IgD-negative memory B cell (primary cell): ENCODE measurements around the gene ADAMTS16. TPM values are rescaled to one million over a fixed set of nuclear protein-coding genes. Genes with fewer than 3 reads are reported as not detected.

ENCODE experiments used
- H3K27ac Mint-ChIP-seq, 3 donors: one replicate each; pipeline ENCODE4 v1.8.0; 2020 to 2022; ENCODE audit warnings: mild to moderate bottlenecking in 3 of 3, mixed read lengths in 3 of 3, moderate library complexity in 1 of 3
- H3K27me3 Mint-ChIP-seq: one replicate; pipeline ENCODE4 v1.8.0; 2021; ENCODE audit warnings: mixed read lengths
- H3K36me3 Mint-ChIP-seq: one replicate; pipeline ENCODE4 v1.8.0; 2020; ENCODE audit warnings: mild to moderate bottlenecking, mixed read lengths
- H3K4me1 Mint-ChIP-seq, 3 donors: one replicate each; pipeline ENCODE4 v1.8.0; 2020 to 2022; ENCODE audit warnings: mixed read lengths in 3 of 3, mild to moderate bottlenecking in 1 of 3
- H3K4me3 Mint-ChIP-seq, 4 donors: one replicate each; pipeline ENCODE4 v1.8.0; 2020 to 2022; ENCODE audit warnings: mild to moderate bottlenecking in 4 of 4, mixed read lengths in 4 of 4, moderate library complexity in 3 of 4
- H3K9me3 Mint-ChIP-seq, 3 donors: one replicate each; pipeline ENCODE4 v1.8.0; 2020 to 2021; ENCODE audit warnings: mixed read lengths in 3 of 3, mild to moderate bottlenecking in 1 of 3
- polyA plus RNA-seq: library from polyadenylated mRNA; unstranded; fragments of 300-500 nt; fragmentation: Illumina TruSeq; gene quantifications from one replicate; pipeline ENCODE4 v1.2.3, GENCODE V29; 2021

The ADAMTS16 gene
- polyA plus RNA-seq, 1 donor from 2014 or later: not detected

GRCh38 chr5:5156471-5157082 is 16.4 kb downstream of the ADAMTS16 start:
- Mint-ChIP-seq H3K4me1 (peaks cover 0 to 6% (median 0%) of the 10 kb centered on the region in 3 donors), H3K27ac (no peak overlapping the region), H3K36me3 (no peaks in the 10 kb centered on the region)

GRCh38 chr5:5158472-5158895 is 18.4 kb downstream of the ADAMTS16 start:
- Mint-ChIP-seq H3K4me3 (no peak overlapping the region), H3K4me1 (peaks cover 0 to 6% (median 0%) of the 10 kb centered on the region in 3 donors), H3K9me3 (peaks cover 0 to 3% (median 0%) of the 10 kb centered on the region in 3 donors), H3K27me3 (peaks cover 1% of the 10 kb centered on the region), H3K27ac (no peak overlapping the region), H3K36me3 (no peaks in the 10 kb centered on the region)

More at GRCh38 chr5:5156471-5157082, 16.4 kb downstream of the ADAMTS16 start:
- Mint-ChIP-seq H3K4me3 (no peak overlapping the region), H3K27me3 (no peaks in the 10 kb centered on the region), H3K9me3 (peaks cover 0 to 3% (median 2%) of the 10 kb centered on the region in 3 donors)

- Mint-ChIP-seq H3K27me3 (peaks cover 1% of the 10 kb centered on the region), H3K9me3 (peaks cover 0 to 3% (median 0%) of the 10 kb centered on the region in 3 donors), H3K27ac (no peak overlapping the region), H3K4me1 (peaks cover 0 to 6% (median 0%) of the 10 kb centered on the region in 3 donors), H3K36me3 (no peaks in the 10 kb centered on the region), H3K4me3 (no peak overlapping the region)
These were observed 19.4 kb downstream of the ADAMTS16 start for GRCh38 chr5:5159282-5160103.

DNA sequence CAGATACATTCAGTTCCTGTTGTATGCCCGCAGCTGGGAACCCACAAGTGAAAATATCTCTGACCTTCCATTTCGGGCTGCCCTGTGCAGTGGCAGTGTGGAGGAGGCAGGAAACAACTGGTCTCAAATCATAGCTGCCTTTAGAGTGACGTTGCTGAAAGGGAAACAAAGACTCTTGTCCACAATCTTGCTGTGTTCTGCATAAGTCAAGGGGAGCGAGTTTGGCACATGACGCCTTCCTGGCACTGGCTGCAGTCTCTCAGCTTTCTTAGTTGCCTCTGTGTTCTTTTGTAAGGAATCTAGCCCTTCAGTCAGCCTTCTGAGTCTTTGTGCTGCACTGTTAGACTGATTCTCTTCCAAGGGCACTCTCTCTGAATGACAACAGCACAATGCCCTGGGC is 24.0 kb downstream of the ADAMTS16 start:
- no peaks in the 10 kb centered on the region for H3K9me3 Mint-ChIP-seq
- no peak overlapping the region for H3K27ac Mint-ChIP-seq
- no peak overlapping the region for H3K4me3 Mint-ChIP-seq
- H3K4me1 Mint-ChIP-seq: peaks cover 0 to 1% (median 0%) of the 10 kb centered on the region in 3 donors
- H3K27me3 Mint-ChIP-seq: peaks cover 4% of the 10 kb centered on the region
- H3K36me3 Mint-ChIP-seq: no peaks in the 10 kb centered on the region

GRCh38 chr5:5165541-5166002 is 25.4 kb downstream of the ADAMTS16 start:
- Mint-ChIP-seq H3K4me1 (peaks cover 0 to 1% (median 0%) of the 10 kb centered on the region in 3 donors), H3K4me3 (no peak overlapping the region), H3K27me3 (peaks cover 4% of the 10 kb centered on the region), H3K27ac (no peak overlapping the region), H3K36me3 (no peaks in the 10 kb centered on the region), H3K9me3 (peaks cover 0 to 2% (median 0%) of the 10 kb centered on the region in 3 donors)

GRCh38 chr5:5169466-5169865 is 29.3 kb downstream of the ADAMTS16 start:
- Mint-ChIP-seq H3K4me3 (no peak overlapping the region), H3K4me1 (no peaks in the 10 kb centered on the region), H3K27me3 (peaks cover 3% of the 10 kb centered on the region), H3K27ac (no peak overlapping the region), H3K9me3 (peaks cover 0 to 6% (median 3%) of the 10 kb centered on the region in 3 donors), H3K36me3 (peaks cover 2% of the 10 kb centered on the region)

DNA sequence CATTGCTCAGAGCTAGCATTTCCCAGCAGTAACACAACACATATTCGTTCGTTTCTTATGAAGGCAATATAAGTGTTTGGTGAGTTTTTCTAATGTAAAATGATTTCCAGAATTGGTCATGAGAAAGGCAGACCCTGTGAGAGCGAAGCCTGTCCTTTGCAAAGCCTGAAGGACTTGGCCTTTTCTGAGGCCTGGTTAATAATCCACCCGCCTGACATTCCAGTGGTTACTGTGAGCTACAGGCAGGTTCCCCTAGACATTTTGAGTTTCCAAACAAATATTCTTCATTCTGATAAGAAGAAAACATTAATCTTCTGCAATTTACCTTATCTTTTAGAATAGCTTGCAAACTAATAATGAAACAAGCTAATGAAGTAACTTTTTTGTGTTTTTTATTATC is 38.0 kb downstream of the ADAMTS16 start:
- Mint-ChIP-seq H3K36me3 (no peaks in the 10 kb centered on the region), H3K27ac (no peak overlapping the region)

DNA sequence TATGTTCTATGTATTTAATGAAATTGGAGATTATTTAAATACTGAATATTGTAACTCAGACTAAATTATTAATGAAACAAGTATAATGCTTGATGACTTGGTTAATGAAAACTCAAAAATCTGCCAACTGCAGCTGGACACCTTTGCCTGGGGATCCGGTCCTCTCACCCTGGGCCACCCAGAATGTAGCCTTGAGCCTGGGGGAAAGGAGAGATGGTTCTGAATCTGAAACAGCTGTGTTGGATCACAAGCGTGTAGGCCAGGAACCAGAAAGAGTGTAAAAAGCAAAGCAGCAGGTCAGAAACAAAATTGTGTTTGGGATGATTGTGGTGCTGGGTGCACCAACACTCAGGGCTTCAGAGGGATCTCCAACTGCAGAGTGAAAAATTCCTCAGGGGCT is 38.5 kb downstream of the ADAMTS16 start:
- peaks cover 0 to 3% (median 0%) of the 10 kb centered on the region in 3 donors for H3K4me1 Mint-ChIP-seq
- peaks cover 0 to 4% (median 1%) of the 10 kb centered on the region in 3 donors for H3K9me3 Mint-ChIP-seq
- no peaks in the 10 kb centered on the region for H3K36me3 Mint-ChIP-seq
- H3K27ac Mint-ChIP-seq: no peak overlapping the region
- H3K4me3 Mint-ChIP-seq: no peak overlapping the region
- H3K27me3 Mint-ChIP-seq: peaks cover 12% of the 10 kb centered on the region

More for the DNA sequence above, 38.0 kb downstream of the ADAMTS16 start:
- H3K4me3 Mint-ChIP-seq: no peak overlapping the region
- peaks cover 0 to 1% (median 0%) of the 10 kb centered on the region in 3 donors for H3K4me1 Mint-ChIP-seq
- peaks cover 12% of the 10 kb centered on the region for H3K27me3 Mint-ChIP-seq
- peaks cover 0 to 4% (median 0%) of the 10 kb centered on the region in 3 donors for H3K9me3 Mint-ChIP-seq

GRCh38 chr5:5179079-5179478 is 38.9 kb downstream of the ADAMTS16 start:
- peaks cover 15% of the 10 kb centered on the region for H3K27me3 Mint-ChIP-seq
- H3K9me3 Mint-ChIP-seq: peaks cover 0 to 4% (median 2%) of the 10 kb centered on the region in 3 donors
- H3K4me1 Mint-ChIP-seq: peaks cover 0 to 3% (median 0%) of the 10 kb centered on the region in 3 donors
- no peaks in the 10 kb centered on the region for H3K36me3 Mint-ChIP-seq
- H3K27ac Mint-ChIP-seq: no peak overlapping the region
- H3K4me3 Mint-ChIP-seq: no peak overlapping the region

GRCh38 chr5:5179597-5179996 is 39.5 kb downstream of the ADAMTS16 start:
- no peaks in the 10 kb centered on the region for H3K36me3 Mint-ChIP-seq
- H3K27me3 Mint-ChIP-seq: peaks cover 16% of the 10 kb centered on the region
- H3K4me1 Mint-ChIP-seq: peaks cover 0 to 3% (median 0%) of the 10 kb centered on the region in 3 donors
- H3K27ac Mint-ChIP-seq: no peak overlapping the region
- H3K4me3 Mint-ChIP-seq: no peak overlapping the region
- peaks cover 0 to 2% (median 0%) of the 10 kb centered on the region in 3 donors for H3K9me3 Mint-ChIP-seq

- no peaks in the 10 kb centered on the region for H3K36me3 Mint-ChIP-seq
- H3K27ac Mint-ChIP-seq: no peak overlapping the region
- peaks cover 0 to 2% (median 0%) of the 10 kb centered on the region in 3 donors for H3K9me3 Mint-ChIP-seq
- peaks cover 13% of the 10 kb centered on the region for H3K27me3 Mint-ChIP-seq
- no peak overlapping the region for H3K4me3 Mint-ChIP-seq
- H3K4me1 Mint-ChIP-seq: peaks cover 0 to 3% (median 0%) of the 10 kb centered on the region in 3 donors
These were observed 41.7 kb downstream of the ADAMTS16 start for GRCh38 chr5:5181650-5182324.

DNA sequence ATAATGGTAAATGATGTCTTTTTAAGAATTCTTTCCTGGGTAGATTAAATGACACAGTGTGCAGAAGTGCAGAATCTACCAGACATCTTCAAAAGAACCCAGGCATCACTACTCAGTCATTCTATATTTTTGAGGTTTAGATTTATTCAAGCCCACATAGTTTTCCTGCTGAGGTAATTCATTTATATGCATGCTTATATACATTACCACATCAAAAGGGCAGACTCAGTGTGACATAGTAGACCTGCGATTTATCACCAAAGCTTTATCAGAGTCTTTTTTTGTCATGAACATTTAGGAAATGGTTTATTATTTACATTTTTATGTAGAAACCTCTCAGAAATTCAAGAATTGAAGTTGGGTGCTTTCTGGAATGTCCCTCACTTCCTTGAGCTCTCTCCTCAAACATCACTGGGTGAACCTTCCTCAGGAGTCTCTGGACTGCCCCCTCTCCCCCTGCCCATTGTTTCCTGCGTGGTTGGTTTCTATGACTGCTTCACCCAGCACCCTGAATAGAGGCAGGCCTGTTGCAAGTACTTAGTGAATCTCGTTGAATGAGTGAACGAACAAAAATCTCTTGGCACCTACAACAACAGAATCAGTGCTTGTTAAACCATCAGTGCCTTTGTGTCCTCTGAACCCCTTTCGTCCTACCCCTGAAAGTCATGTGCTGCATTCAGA is 42.5 kb downstream of the ADAMTS16 start:
- no peak overlapping the region for H3K4me3 Mint-ChIP-seq
- peaks cover 0 to 2% (median 0%) of the 10 kb centered on the region in 3 donors for H3K9me3 Mint-ChIP-seq
- peaks cover 0 to 3% (median 0%) of the 10 kb centered on the region in 3 donors for H3K4me1 Mint-ChIP-seq
- H3K27me3 Mint-ChIP-seq: peaks cover 13% of the 10 kb centered on the region
- H3K27ac Mint-ChIP-seq: peak overlapping the region in 1 of 3 donors; percentile 76
- H3K36me3 Mint-ChIP-seq: no peaks in the 10 kb centered on the region

- Mint-ChIP-seq H3K9me3 (peaks cover 0 to 2% (median 0%) of the 10 kb centered on the region in 3 donors), H3K36me3 (no peaks in the 10 kb centered on the region), H3K27ac (peak overlapping the region in 1 of 3 donors; percentile 76), H3K27me3 (peaks cover 13% of the 10 kb centered on the region), H3K4me3 (peak overlapping the region in 1 of 4 donors; percentile 43), H3K4me1 (peaks cover 0 to 3% (median 0%) of the 10 kb centered on the region in 3 donors)
These were observed 43.1 kb downstream of the ADAMTS16 start for GRCh38 chr5:5183189-5183699.

DNA sequence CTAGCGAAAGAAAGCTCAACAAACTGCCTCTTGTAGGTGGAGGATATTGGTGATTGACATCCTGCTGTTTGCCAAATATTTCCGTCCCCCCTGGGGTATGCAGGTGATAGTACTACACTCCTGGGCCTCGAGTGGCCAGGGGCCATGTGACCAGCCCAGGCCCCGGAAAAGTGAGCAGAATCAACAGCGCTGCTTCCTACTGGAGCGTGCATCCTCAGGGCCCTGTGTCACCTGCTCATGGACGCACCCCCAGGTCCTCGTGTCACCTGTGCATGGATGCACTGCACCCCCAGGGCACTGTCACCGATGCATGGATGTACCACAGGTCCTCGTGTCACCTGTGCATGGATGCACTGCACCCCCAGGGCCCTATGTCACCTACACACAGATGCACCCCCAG is 43.8 kb downstream of the ADAMTS16 start:
- H3K4me3 Mint-ChIP-seq: no peak overlapping the region
- H3K27ac Mint-ChIP-seq: no peak overlapping the region
- peaks cover 0 to 2% (median 0%) of the 10 kb centered on the region in 3 donors for H3K9me3 Mint-ChIP-seq
- peaks cover 0 to 3% (median 0%) of the 10 kb centered on the region in 3 donors for H3K4me1 Mint-ChIP-seq
- peaks cover 13% of the 10 kb centered on the region for H3K27me3 Mint-ChIP-seq
- H3K36me3 Mint-ChIP-seq: peaks cover 2% of the 10 kb centered on the region
